ENCODE results near the gene LBX2. TPM values are rescaled to one million over a fixed set of nuclear protein-coding genes. Genes with fewer than 3 reads are reported as not detected.

Gene LBX2
- total and polyA plus RNA-seq, 9 of the 15 experiments (the other 6 are each of a cell fraction or from before 2014, with no cell fraction given), result 0.39 to 6.2 (median 1.8) TPM; not detected in 1

DNA sequence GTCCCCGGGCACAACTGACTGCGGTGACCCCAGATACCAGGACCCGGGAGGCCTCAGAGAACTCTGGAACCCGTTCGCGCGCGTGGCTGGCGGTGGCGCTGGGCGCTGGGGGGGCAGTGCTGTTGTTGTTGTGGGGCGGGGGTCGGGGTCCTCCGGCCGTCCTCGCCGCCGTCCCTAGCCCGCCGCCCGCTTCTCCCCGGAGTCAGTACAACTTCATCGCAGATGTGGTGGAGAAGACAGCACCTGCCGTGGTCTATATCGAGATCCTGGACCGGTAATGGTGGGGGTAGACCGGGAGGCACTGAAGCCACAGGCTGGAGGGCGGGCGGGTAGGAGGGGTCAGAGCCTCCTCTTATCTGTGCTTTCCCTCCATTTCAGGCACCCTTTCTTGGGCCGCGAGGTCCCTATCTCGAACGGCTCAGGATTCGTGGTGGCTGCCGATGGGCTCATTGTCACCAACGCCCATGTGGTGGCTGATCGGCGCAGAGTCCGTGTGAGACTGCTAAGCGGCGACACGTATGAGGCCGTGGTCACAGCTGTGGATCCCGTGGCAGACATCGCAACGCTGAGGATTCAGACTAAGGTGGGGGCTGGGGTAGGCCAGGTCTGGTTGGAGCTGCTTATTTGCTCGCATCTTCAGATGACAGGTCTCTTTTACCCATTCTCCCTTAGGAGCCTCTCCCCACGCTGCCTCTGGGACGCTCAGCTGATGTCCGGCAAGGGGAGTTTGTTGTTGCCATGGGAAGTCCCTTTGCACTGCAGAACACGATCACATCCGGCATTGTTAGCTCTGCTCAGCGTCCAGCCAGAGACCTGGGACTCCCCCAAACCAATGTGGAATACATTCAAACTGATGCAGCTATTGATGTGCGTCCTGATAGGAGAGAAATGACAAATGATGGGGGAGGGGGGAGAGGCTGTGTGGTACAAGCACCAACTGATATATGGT lies 31.1 kb upstream of the LBX2 start (continued):
- TF ChIP-seq, protein P1, sequence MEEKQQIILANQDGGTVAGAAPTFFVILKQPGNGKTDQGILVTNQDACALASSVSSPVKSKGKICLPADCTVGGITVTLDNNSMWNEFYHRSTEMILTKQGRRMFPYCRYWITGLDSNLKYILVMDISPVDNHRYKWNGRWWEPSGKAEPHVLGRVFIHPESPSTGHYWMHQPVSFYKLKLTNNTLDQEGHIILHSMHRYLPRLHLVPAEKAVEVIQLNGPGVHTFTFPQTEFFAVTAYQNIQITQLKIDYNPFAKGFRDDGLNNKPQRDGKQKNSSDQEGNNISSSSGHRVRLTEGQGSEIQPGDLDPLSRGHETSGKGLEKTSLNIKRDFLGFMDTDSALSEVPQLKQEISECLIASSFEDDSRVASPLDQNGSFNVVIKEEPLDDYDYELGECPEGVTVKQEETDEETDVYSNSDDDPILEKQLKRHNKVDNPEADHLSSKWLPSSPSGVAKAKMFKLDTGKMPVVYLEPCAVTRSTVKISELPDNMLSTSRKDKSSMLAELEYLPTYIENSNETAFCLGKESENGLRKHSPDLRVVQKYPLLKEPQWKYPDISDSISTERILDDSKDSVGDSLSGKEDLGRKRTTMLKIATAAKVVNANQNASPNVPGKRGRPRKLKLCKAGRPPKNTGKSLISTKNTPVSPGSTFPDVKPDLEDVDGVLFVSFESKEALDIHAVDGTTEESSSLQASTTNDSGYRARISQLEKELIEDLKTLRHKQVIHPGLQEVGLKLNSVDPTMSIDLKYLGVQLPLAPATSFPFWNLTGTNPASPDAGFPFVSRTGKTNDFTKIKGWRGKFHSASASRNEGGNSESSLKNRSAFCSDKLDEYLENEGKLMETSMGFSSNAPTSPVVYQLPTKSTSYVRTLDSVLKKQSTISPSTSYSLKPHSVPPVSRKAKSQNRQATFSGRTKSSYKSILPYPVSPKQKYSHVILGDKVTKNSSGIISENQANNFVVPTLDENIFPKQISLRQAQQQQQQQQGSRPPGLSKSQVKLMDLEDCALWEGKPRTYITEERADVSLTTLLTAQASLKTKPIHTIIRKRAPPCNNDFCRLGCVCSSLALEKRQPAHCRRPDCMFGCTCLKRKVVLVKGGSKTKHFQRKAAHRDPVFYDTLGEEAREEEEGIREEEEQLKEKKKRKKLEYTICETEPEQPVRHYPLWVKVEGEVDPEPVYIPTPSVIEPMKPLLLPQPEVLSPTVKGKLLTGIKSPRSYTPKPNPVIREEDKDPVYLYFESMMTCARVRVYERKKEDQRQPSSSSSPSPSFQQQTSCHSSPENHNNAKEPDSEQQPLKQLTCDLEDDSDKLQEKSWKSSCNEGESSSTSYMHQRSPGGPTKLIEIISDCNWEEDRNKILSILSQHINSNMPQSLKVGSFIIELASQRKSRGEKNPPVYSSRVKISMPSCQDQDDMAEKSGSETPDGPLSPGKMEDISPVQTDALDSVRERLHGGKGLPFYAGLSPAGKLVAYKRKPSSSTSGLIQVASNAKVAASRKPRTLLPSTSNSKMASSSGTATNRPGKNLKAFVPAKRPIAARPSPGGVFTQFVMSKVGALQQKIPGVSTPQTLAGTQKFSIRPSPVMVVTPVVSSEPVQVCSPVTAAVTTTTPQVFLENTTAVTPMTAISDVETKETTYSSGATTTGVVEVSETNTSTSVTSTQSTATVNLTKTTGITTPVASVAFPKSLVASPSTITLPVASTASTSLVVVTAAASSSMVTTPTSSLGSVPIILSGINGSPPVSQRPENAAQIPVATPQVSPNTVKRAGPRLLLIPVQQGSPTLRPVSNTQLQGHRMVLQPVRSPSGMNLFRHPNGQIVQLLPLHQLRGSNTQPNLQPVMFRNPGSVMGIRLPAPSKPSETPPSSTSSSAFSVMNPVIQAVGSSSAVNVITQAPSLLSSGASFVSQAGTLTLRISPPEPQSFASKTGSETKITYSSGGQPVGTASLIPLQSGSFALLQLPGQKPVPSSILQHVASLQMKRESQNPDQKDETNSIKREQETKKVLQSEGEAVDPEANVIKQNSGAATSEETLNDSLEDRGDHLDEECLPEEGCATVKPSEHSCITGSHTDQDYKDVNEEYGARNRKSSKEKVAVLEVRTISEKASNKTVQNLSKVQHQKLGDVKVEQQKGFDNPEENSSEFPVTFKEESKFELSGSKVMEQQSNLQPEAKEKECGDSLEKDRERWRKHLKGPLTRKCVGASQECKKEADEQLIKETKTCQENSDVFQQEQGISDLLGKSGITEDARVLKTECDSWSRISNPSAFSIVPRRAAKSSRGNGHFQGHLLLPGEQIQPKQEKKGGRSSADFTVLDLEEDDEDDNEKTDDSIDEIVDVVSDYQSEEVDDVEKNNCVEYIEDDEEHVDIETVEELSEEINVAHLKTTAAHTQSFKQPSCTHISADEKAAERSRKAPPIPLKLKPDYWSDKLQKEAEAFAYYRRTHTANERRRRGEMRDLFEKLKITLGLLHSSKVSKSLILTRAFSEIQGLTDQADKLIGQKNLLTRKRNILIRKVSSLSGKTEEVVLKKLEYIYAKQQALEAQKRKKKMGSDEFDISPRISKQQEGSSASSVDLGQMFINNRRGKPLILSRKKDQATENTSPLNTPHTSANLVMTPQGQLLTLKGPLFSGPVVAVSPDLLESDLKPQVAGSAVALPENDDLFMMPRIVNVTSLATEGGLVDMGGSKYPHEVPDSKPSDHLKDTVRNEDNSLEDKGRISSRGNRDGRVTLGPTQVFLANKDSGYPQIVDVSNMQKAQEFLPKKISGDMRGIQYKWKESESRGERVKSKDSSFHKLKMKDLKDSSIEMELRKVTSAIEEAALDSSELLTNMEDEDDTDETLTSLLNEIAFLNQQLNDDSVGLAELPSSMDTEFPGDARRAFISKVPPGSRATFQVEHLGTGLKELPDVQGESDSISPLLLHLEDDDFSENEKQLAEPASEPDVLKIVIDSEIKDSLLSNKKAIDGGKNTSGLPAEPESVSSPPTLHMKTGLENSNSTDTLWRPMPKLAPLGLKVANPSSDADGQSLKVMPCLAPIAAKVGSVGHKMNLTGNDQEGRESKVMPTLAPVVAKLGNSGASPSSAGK (IDR thresholded peaks at IDR 0.05), result peak; percentile 96
- TF ChIP-seq TAF7 (tag; IDR thresholded peaks at IDR 0.05) (no peak), RB1 (IDR thresholded peaks at IDR 0.05; ENCODE audit: low read depth) (peak; percentile 55; the same call in 1 of the 2 replicates), ZNF146 (CRISPR knock-in tag; IDR thresholded peaks at IDR 0.05; ENCODE audit: unreplicated experiment) (no peak), KLF6 (CRISPR knock-in tag; IDR thresholded peaks at IDR 0.05; ENCODE audit: borderline replicate concordance) (no peak), GABPB1 (CRISPR knock-in tag; IDR thresholded peaks at IDR 0.05) (no peak), KDM4B (IDR thresholded peaks at IDR 0.05; ENCODE audit: borderline replicate concordance in 2 of 2, low read depth in 1 of 2) (peak in 1 of 2 experiments; percentile 47; a peak in 2 of 4 replicates), CREB1 (IDR thresholded peaks at IDR 0.05) (peak; percentile 46; the same call in 1 of the 2 replicates), CREB1 (CRISPR knock-in tag; IDR thresholded peaks at IDR 0.05) (0 out of 2 replicates have a peak, but pooled peaks have one; percentile 45)
- TF ChIP-seq, protein P2, sequence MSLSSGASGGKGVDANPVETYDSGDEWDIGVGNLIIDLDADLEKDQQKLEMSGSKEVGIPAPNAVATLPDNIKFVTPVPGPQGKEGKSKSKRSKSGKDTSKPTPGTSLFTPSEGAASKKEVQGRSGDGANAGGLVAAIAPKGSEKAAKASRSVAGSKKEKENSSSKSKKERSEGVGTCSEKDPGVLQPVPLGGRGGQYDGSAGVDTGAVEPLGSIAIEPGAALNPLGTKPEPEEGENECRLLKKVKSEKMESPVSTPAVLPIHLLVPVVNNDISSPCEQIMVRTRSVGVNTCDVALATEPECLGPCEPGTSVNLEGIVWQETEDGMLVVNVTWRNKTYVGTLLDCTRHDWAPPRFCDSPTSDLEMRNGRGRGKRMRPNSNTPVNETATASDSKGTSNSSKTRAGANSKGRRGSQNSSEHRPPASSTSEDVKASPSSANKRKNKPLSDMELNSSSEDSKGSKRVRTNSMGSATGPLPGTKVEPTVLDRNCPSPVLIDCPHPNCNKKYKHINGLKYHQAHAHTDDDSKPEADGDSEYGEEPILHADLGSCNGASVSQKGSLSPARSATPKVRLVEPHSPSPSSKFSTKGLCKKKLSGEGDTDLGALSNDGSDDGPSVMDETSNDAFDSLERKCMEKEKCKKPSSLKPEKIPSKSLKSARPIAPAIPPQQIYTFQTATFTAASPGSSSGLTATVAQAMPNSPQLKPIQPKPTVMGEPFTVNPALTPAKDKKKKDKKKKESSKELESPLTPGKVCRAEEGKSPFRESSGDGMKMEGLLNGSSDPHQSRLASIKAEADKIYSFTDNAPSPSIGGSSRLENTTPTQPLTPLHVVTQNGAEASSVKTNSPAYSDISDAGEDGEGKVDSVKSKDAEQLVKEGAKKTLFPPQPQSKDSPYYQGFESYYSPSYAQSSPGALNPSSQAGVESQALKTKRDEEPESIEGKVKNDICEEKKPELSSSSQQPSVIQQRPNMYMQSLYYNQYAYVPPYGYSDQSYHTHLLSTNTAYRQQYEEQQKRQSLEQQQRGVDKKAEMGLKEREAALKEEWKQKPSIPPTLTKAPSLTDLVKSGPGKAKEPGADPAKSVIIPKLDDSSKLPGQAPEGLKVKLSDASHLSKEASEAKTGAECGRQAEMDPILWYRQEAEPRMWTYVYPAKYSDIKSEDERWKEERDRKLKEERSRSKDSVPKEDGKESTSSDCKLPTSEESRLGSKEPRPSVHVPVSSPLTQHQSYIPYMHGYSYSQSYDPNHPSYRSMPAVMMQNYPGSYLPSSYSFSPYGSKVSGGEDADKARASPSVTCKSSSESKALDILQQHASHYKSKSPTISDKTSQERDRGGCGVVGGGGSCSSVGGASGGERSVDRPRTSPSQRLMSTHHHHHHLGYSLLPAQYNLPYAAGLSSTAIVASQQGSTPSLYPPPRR (CRISPR knock-in tag; IDR thresholded peaks at IDR 0.05; ENCODE audit: borderline replicate concordance), result no peak

All from K562 (cell line).